ENCODE results near the gene AWAT2.

Gene AWAT2

DNA sequence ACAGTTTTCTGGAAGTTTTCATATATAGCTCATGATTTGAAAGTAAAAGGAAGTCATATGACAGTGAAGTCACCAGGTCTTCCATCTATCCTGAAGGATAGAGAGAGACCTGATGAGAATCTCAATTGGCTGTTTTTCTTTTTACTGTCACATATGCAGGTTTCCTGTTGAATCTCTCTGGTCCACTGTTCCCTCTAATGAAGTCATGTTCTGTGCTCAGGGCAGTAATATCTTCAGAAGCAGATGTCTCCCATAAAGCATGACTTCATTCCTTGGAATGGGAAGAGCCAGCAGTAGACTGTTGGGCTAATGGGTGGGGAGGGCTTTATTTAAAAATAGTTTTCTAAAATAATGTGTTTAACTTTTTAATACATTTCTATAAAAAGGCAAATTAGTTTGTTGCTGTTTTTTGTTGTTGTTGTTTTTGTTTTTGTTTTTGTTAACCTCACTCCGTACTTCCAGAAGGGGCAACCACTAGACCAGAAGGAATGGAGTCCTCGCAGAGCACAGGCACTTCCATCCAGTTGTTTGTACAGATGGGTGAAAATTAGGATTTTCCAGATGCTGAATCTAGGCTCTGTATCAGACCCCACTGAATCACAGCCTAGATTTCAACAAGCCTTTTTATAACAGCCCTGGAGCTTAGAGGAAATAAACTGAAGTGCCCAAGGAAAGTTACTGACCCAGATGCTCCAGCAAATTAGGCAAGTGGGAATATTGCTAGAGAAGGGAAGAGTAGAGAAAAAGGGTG is 54.2 kb downstream of the AWAT2 start:
- no peak for DNase-seq

DNA sequence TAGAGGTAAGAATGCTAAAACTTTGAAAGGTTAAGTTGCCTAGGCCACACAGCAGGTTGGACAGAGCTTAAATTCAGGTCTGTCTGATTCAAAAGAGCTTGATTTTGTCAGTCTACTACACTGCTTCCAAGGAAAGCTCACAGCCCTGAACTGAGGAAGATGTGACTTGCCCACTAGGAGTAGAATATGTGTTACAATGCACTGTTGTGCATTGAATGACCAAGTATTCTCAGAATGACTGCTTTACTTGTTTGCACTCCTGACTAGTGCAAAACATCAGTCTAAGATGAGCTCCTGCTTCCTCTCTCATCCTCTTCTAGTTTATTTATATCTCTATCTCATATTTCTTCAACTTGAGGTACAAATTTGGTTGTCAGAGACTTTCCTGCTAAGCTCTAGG is 56.2 kb downstream of the AWAT2 start:
- DNase-seq = no peak

DNA sequence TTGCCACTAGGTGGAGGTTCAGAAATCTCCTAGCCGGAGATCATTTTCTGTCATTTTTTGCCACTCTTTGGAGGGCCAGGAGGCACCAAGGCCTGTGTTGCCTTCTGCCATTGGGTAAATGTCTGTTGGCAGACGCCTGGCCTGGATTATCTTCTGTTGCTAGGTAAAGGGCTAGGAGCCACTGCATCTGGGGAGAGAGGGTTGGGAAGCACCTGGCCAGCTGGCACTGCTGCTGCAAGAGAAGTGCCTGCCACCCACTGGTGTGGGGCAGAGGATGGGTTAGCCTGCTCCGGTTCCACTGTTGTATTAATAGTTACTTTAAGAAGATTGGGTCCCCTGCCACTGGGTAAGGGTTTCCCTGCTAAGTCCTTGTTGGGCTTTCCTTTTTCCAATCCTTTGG is 58.1 kb downstream of the AWAT2 start:
- DNase-seq = no peak
